ENCODE data around the gene OSBPL10. TPM values are rescaled to one million over a fixed set of nuclear protein-coding genes. Genes with fewer than 3 reads are reported as not detected.
A peak's percentile ranks its signal among the peaks of the same experiment; 100 is the strongest.

Gene OSBPL10
- total RNA-seq, 2 experiments from 2014 or later, result 65.7 to 170 TPM

DNA sequence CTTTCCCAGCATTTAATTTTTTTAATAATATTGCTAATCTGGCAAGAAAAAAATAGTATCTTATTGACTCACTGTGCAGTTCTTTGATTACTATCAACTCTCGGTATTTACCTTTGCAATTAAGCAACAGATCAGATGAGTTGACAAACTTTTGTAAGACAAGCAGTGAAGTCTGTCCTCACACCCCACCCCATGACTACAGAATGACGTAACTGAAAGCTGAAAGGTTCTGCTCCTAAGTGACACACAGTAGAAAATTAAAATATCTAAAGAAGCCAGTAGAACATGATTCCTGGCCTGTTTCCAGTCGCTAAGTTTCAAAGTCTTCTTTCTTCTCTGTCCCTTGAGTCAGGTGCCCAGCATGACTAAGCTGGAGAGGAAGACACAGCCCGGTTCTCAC is 312.8 kb downstream of the OSBPL10 start:
- intact Hi-C loops (cut with micrococcal nuclease; ENCODE audit: unreplicated experiment), result no loop called here
- H3K9me3 ChIP-seq (ENCODE audit: low read length), result no peaks in the 10 kb centered on the region
- POLR2A ChIA-PET, result interaction anchor here (0.7 kb wide), 1 partner anchor 19 kb away, joined by 3 read pairs; no protein-coding TSS in a partner anchor
- H3K4me2 ChIP-seq (ENCODE audit: low read length), result no peak overlapping the region
- H3K4me3 ChIP-seq (ENCODE audit: low read depth, low read length, poor library complexity, severe bottlenecking), result no peak overlapping the region
- H3K79me2 ChIP-seq (ENCODE audit: insufficient read depth, low read depth, low read length), result no peaks in the 10 kb centered on the region
- TF ChIP-seq, protein P1, sequence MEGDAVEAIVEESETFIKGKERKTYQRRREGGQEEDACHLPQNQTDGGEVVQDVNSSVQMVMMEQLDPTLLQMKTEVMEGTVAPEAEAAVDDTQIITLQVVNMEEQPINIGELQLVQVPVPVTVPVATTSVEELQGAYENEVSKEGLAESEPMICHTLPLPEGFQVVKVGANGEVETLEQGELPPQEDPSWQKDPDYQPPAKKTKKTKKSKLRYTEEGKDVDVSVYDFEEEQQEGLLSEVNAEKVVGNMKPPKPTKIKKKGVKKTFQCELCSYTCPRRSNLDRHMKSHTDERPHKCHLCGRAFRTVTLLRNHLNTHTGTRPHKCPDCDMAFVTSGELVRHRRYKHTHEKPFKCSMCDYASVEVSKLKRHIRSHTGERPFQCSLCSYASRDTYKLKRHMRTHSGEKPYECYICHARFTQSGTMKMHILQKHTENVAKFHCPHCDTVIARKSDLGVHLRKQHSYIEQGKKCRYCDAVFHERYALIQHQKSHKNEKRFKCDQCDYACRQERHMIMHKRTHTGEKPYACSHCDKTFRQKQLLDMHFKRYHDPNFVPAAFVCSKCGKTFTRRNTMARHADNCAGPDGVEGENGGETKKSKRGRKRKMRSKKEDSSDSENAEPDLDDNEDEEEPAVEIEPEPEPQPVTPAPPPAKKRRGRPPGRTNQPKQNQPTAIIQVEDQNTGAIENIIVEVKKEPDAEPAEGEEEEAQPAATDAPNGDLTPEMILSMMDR (conservative IDR thresholded peaks at IDR 0.05; ENCODE audit: low read length), result no peak
- DNase-seq (ENCODE audit: low spot score), result no peak
- no peaks in the 10 kb centered on the region for H4K20me1 ChIP-seq (ENCODE audit: insufficient read depth, low read length)
- H3K4me1 ChIP-seq (ENCODE audit: insufficient read depth, low read length, poor library complexity, severe bottlenecking), result no peaks in the 10 kb centered on the region
- H2AFZ ChIP-seq (ENCODE audit: low read length), result no peak overlapping the region
- no peak overlapping the region for H3K27ac ChIP-seq (ENCODE audit: low read depth, low read length, poor library complexity, severe bottlenecking)
- BruUV-seq (replicated peaks), result no TSS peak
- H3K9me2 ChIP-seq (ENCODE audit: insufficient read depth, low read length), result no peaks in the 10 kb centered on the region
- H3K36me3 ChIP-seq (ENCODE audit: insufficient read depth, low read length), result peaks cover 98% of the 10 kb centered on the region
- CTCF ChIA-PET (ENCODE audit: unreplicated experiment), result no interaction called here

DNA sequence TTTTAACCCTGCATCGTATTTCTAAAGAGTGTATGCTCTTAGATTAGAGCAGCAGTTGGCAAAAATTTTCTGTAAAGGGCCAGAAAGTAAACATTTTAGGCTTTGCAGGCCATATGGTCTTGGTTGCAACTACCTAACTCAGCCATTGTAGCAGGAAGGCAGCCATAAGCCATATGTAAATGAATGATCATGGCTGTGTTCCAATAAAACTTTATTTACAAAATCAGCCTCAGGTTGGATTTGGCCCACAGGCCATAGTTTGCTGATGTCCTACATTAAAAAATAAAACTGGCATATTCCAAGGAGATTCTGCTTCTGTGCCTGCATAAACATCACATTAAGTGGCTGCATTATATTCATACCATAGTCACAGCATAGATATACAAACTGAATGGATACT is 313.5 kb downstream of the OSBPL10 start:
- POLR2A ChIA-PET, result interaction anchor here (0.6 to 0.7 kb wide), 3 partner anchors 19 to 315 kb away, joined by 3 read pairs; no protein-coding TSS in a partner anchor
- H3K36me3 ChIP-seq (ENCODE audit: insufficient read depth, low read length), result peaks cover 98% of the 10 kb centered on the region
- H2AFZ ChIP-seq (ENCODE audit: low read length), result no peak overlapping the region
- no peak overlapping the region for H3K4me2 ChIP-seq (ENCODE audit: low read length)
- CTCF ChIA-PET (ENCODE audit: unreplicated experiment), result no interaction called here
- DNase-seq (ENCODE audit: low spot score), result no peak
- H3K4me1 ChIP-seq (ENCODE audit: insufficient read depth, low read length, poor library complexity, severe bottlenecking), result no peaks in the 10 kb centered on the region
- TF ChIP-seq, protein P1 (conservative IDR thresholded peaks at IDR 0.05; ENCODE audit: low read length), result no peak
- TF ChIP-seq EZH2phosphoT487 (IDR thresholded peaks at IDR 0.05; ENCODE audit: borderline replicate concordance, low read depth, low read length), result no peak
- H4K20me1 ChIP-seq (ENCODE audit: insufficient read depth, low read length), result no peaks in the 10 kb centered on the region
- H3K79me2 ChIP-seq (ENCODE audit: insufficient read depth, low read depth, low read length), result no peaks in the 10 kb centered on the region
- intact Hi-C loops (cut with micrococcal nuclease; ENCODE audit: unreplicated experiment), result no loop called here
- no peak overlapping the region for H3K27ac ChIP-seq (ENCODE audit: low read depth, low read length, poor library complexity, severe bottlenecking)
- no peak overlapping the region for H3K4me3 ChIP-seq (ENCODE audit: low read depth, low read length, poor library complexity, severe bottlenecking)
- BruUV-seq (replicated peaks), result TSS peak; percentile 13
- no peaks in the 10 kb centered on the region for H3K9me2 ChIP-seq (ENCODE audit: insufficient read depth, low read length)
- H3K9me3 ChIP-seq (ENCODE audit: low read length), result no peaks in the 10 kb centered on the region

GRCh38 chr3:31664031-31664430 is 317.0 kb downstream of the OSBPL10 start:
- Histone ChIP-seq H4K20me1 (ENCODE audit: insufficient read depth, low read length) (no peaks in the 10 kb centered on the region), H3K4me1 (ENCODE audit: insufficient read depth, low read length, poor library complexity, severe bottlenecking) (no peaks in the 10 kb centered on the region), H3K36me3 (ENCODE audit: insufficient read depth, low read length) (peaks cover 99% of the 10 kb centered on the region), H3K9me2 (ENCODE audit: insufficient read depth, low read length) (no peaks in the 10 kb centered on the region), H3K4me2 (ENCODE audit: low read length) (no peak overlapping the region), H3K4me3 (ENCODE audit: low read depth, low read length, poor library complexity, severe bottlenecking) (no peak overlapping the region), H2AFZ (ENCODE audit: low read length) (no peak overlapping the region), H3K27ac (ENCODE audit: low read depth, low read length, poor library complexity, severe bottlenecking) (no peak overlapping the region), H3K9me3 (ENCODE audit: low read length) (no peaks in the 10 kb centered on the region), H3K79me2 (ENCODE audit: insufficient read depth, low read depth, low read length) (no peaks in the 10 kb centered on the region)
- no TSS peak for BruUV-seq (replicated peaks)
- CTCF ChIA-PET (ENCODE audit: unreplicated experiment), result no interaction called here
- POLR2A ChIA-PET, result no interaction called here
- DNase-seq (ENCODE audit: low spot score), result no peak
- TF ChIP-seq EZH2phosphoT487 (IDR thresholded peaks at IDR 0.05; ENCODE audit: borderline replicate concordance, low read depth, low read length), result no peak
- TF ChIP-seq, protein P1 (conservative IDR thresholded peaks at IDR 0.05; ENCODE audit: low read length), result no peak
- intact Hi-C loops (cut with micrococcal nuclease; ENCODE audit: unreplicated experiment), result no loop called here
